Liver (tissue), 9 donors: Measurements from ENCODE around the gene GRIA1. TPM values are rescaled to one million over a fixed set of nuclear protein-coding genes. Genes with fewer than 3 reads are reported as not detected.

Experiments
- DNase-seq: peaks from one replicate; pipeline ENCODE4 v3.0.0-alpha.2; 2017; ENCODE audit warnings: low spot score
- H3K27ac ChIP-seq, 2 donors: one replicate each; pipeline ENCODE4 v1.7.0; 2013; ENCODE audit warnings: inconsistent platforms in 2 of 2, low read length in 2 of 2, control low read depth in 1 of 2, low read depth in 1 of 2, mild to moderate bottlenecking in 1 of 2
- H3K27me3 ChIP-seq, 4 donors: one replicate each; pipeline versions ENCODE4 v1.6.1 to v1.7.0; 2013; ENCODE audit warnings: low read length in 3 of 4, inconsistent platforms in 1 of 4, mild to moderate bottlenecking in 1 of 4, moderate library complexity in 1 of 4; ENCODE audit not compliant: control insufficient read depth in 4 of 4, insufficient read depth in 4 of 4
- H3K36me3 ChIP-seq, 4 donors: one replicate each; pipeline versions ENCODE4 v1.6.1 to v1.7.0; 2013; ENCODE audit warnings: low read length in 3 of 4, mild to moderate bottlenecking in 3 of 4, low read depth in 1 of 4, moderate library complexity in 1 of 4; ENCODE audit not compliant: control insufficient read depth in 4 of 4, insufficient read depth in 3 of 4
- H3K4me1 ChIP-seq, 4 donors: one replicate each; pipeline versions ENCODE4 v1.6.1 to v1.7.0; 2013; ENCODE audit warnings: low read length in 3 of 4, mild to moderate bottlenecking in 3 of 4, moderate library complexity in 1 of 4; ENCODE audit not compliant: control insufficient read depth in 4 of 4, insufficient read depth in 4 of 4
- H3K4me3 ChIP-seq, 3 donors: one replicate each; pipeline versions ENCODE4 v1.6.1 to v1.7.0; 2013; ENCODE audit warnings: low read length in 3 of 3, control low read depth in 1 of 3, low read depth in 1 of 3, mild to moderate bottlenecking in 1 of 3
- H3K9ac ChIP-seq, 2 donors: one replicate each; pipeline ENCODE4 v1.7.0; 2013; ENCODE audit warnings: low read length in 2 of 2, mild to moderate bottlenecking in 2 of 2, moderate library complexity in 2 of 2, control low read depth in 1 of 2, low read depth in 1 of 2
- H3K9me3 ChIP-seq, 4 donors: one replicate each; pipeline versions ENCODE4 v1.6.1 to v1.7.0; 2013; ENCODE audit warnings: low read length in 3 of 4; ENCODE audit not compliant: control insufficient read depth in 4 of 4
- EGR1 ChIP-seq, 2 donors: IDR thresholded peaks; 2 replicates each; pipeline ENCODE4 v1.6.1; 2016 to 2018; ENCODE audit warnings: antibody characterized with exemption in 2 of 2, low read depth in 2 of 2
- FOXA1 ChIP-seq: IDR thresholded peaks from 2 replicates; pipeline ENCODE4 v1.6.1; 2016; ENCODE audit warnings: antibody characterized with exemption
- FOXA2 ChIP-seq: IDR thresholded peaks from 2 replicates; pipeline ENCODE4 v1.6.1; 2016; ENCODE audit warnings: antibody characterized with exemption
- GABPA ChIP-seq, 2 donors: IDR thresholded peaks in 1 of 2; conservative IDR thresholded peaks in 1 of 2; 2 replicates each; pipeline ENCODE4 v1.6.1; 2016; ENCODE audit warnings: antibody characterized with exemption in 2 of 2, mild to moderate bottlenecking in 1 of 2, moderate library complexity in 1 of 2
- HNF4A ChIP-seq, 2 donors: conservative IDR thresholded peaks; 2 replicates each; pipeline ENCODE4 v1.6.1; 2016; ENCODE audit warnings: antibody characterized with exemption in 2 of 2, mild to moderate bottlenecking in 2 of 2
- HNF4G ChIP-seq: IDR thresholded peaks from 2 replicates; pipeline ENCODE4 v1.6.1; 2016; ENCODE audit warnings: antibody characterized with exemption
- JUND ChIP-seq, 2 donors: IDR thresholded peaks; 2 replicates each; pipeline ENCODE4 v1.6.1; 2016; ENCODE audit warnings: antibody characterized with exemption in 2 of 2
- NR2F2 ChIP-seq: IDR thresholded peaks from 2 replicates; pipeline ENCODE4 v1.6.1; 2016; ENCODE audit warnings: antibody characterized with exemption
- RAD21 ChIP-seq, 2 donors: IDR thresholded peaks; 2 replicates each; pipeline ENCODE4 v1.6.1; 2016; ENCODE audit warnings: antibody characterized with exemption in 2 of 2, mild to moderate bottlenecking in 2 of 2
- RXRA ChIP-seq, 2 donors: IDR thresholded peaks; 2 replicates each; pipeline ENCODE4 v1.6.1; 2017 to 2018; ENCODE audit warnings: antibody characterized with exemption in 2 of 2, mild to moderate bottlenecking in 1 of 2
- SP1 ChIP-seq: IDR thresholded peaks from 2 replicates; pipeline ENCODE4 v1.6.1; 2018; ENCODE audit warnings: antibody characterized with exemption, mild to moderate bottlenecking
- TAF1 ChIP-seq: conservative IDR thresholded peaks from 2 replicates; pipeline ENCODE4 v1.6.1; 2016; ENCODE audit warnings: antibody characterized with exemption, mild to moderate bottlenecking
- YY1 ChIP-seq: IDR thresholded peaks from 2 replicates; pipeline ENCODE4 v1.6.1; 2016; ENCODE audit warnings: antibody characterized with exemption, mild to moderate bottlenecking
- WGBS: extraction: QIAGEN DNeasy Blood & Tissue Kit; methylation state at CpG from one replicate; pipeline ENCODE4 v1.1.7; 2013; 5-methylcytosine and 5-hydroxymethylcytosine counted together
- polyA plus RNA-seq, 2 donors: library from polyadenylated mRNA; stranded (reverse) in 1 of 2; unstranded in 1 of 2; fragments of 200-250 nt in 1 of 2; fragments of >200 nt in 1 of 2; fragmentation: Nextera tagmentation in 1 of 2; extraction: Ambion mirVana in 1 of 2; gene quantifications; one replicate each; pipeline versions ENCODE4 v1.2.1 to v1.2.3, GENCODE V29; 2013 to 2015
- total RNA-seq, 2 donors: library from RNA; depleted of rRNA; stranded (reverse); fragments of >200 nt; gene quantifications; one replicate each; pipeline ENCODE4 v1.2.3, GENCODE V29; 2014
- TF ChIP-seq, protein P1 (sequence below): IDR thresholded peaks from 2 replicates; pipeline ENCODE4 v1.6.1; 2016; ENCODE audit warnings: antibody characterized with exemption
- TF ChIP-seq, protein P2 (sequence below): IDR thresholded peaks from 2 replicates; pipeline ENCODE4 v1.6.1; 2016; ENCODE audit warnings: antibody characterized with exemption, mild to moderate bottlenecking
- TF ChIP-seq, protein P3 (sequence below): IDR thresholded peaks from 2 replicates; pipeline ENCODE4 v1.6.1; 2016; ENCODE audit warnings: antibody characterized with exemption
- TF ChIP-seq, protein P4 (sequence below): fragments of 150-350 bp; IDR thresholded peaks from 2 replicates; pipeline ENCODE4 v1.5.1; 2017; ENCODE audit warnings: improper control_type of control experiment, low read depth, low read length; ENCODE audit not compliant: missing input control
- TF ChIP-seq, protein P5 (sequence below): IDR thresholded peaks from 2 replicates; pipeline ENCODE4 v1.6.1; 2016; ENCODE audit warnings: antibody characterized with exemption
- donor health status: healthy.
- donor health status: healthy.
- donor health status: healthy.
- donor health status: healthy.
- donor health status: healthy.

The GRIA1 gene
- total and polyA plus RNA-seq, 4 donors, result 0.08 TPM; not detected in 3

DNA sequence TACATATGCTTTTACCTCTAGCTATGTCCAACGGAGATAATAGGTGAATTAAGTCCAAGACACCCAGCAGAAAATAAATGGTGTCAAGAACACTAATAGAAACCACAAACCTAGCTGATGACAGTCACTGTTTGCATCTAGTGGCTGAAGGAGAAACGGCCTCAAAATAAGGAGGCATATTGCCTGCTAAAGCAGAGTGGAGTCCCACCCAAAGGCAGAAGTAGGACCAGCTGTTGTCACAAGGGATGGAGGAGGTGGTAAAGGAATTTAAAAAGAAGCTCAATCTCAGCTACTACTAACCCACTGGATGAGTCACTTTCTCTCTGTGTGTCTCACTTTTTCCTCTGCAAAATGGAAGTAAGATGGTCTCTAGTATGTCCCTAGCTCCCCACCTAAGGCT lies 224.3 kb downstream of the GRIA1 start:
- H3K9ac ChIP-seq, result no peak overlapping the region
- no peaks in the 10 kb centered on the region for H3K36me3 ChIP-seq
- 62% methylated on average over 2 of the region's 2 CpGs for WGBS
- TF ChIP-seq SP1 (no peak), HNF4A (conservative IDR thresholded peaks at IDR 0.05) (no peak), YY1 (no peak), FOXA2 (no peak), GABPA (IDR thresholded peaks at IDR 0.05 in 1 of 2, conservative IDR thresholded peaks at IDR 0.05 in 1 of 2) (no peak), TAF1 (no peak), HNF4G (no peak), NR2F2 (no peak), JUND (IDR thresholded peaks at IDR 0.05) (no peak), RXRA (IDR thresholded peaks at IDR 0.05) (no peak), RAD21 (IDR thresholded peaks at IDR 0.05) (no peak), EGR1 (IDR thresholded peaks at IDR 0.05; ENCODE audit: low read depth in 2 of 2) (no peak)
- TF ChIP-seq, protein P1, sequence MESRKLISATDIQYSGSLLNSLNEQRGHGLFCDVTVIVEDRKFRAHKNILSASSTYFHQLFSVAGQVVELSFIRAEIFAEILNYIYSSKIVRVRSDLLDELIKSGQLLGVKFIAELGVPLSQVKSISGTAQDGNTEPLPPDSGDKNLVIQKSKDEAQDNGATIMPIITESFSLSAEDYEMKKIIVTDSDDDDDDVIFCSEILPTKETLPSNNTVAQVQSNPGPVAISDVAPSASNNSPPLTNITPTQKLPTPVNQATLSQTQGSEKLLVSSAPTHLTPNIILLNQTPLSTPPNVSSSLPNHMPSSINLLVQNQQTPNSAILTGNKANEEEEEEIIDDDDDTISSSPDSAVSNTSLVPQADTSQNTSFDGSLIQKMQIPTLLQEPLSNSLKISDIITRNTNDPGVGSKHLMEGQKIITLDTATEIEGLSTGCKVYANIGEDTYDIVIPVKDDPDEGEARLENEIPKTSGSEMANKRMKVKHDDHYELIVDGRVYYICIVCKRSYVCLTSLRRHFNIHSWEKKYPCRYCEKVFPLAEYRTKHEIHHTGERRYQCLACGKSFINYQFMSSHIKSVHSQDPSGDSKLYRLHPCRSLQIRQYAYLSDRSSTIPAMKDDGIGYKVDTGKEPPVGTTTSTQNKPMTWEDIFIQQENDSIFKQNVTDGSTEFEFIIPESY, result no peak
- TF ChIP-seq, protein P2, sequence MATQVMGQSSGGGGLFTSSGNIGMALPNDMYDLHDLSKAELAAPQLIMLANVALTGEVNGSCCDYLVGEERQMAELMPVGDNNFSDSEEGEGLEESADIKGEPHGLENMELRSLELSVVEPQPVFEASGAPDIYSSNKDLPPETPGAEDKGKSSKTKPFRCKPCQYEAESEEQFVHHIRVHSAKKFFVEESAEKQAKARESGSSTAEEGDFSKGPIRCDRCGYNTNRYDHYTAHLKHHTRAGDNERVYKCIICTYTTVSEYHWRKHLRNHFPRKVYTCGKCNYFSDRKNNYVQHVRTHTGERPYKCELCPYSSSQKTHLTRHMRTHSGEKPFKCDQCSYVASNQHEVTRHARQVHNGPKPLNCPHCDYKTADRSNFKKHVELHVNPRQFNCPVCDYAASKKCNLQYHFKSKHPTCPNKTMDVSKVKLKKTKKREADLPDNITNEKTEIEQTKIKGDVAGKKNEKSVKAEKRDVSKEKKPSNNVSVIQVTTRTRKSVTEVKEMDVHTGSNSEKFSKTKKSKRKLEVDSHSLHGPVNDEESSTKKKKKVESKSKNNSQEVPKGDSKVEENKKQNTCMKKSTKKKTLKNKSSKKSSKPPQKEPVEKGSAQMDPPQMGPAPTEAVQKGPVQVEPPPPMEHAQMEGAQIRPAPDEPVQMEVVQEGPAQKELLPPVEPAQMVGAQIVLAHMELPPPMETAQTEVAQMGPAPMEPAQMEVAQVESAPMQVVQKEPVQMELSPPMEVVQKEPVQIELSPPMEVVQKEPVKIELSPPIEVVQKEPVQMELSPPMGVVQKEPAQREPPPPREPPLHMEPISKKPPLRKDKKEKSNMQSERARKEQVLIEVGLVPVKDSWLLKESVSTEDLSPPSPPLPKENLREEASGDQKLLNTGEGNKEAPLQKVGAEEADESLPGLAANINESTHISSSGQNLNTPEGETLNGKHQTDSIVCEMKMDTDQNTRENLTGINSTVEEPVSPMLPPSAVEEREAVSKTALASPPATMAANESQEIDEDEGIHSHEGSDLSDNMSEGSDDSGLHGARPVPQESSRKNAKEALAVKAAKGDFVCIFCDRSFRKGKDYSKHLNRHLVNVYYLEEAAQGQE, result no peak
- TF ChIP-seq, protein P3, sequence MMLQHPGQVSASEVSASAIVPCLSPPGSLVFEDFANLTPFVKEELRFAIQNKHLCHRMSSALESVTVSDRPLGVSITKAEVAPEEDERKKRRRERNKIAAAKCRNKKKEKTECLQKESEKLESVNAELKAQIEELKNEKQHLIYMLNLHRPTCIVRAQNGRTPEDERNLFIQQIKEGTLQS, result no peak
- TF ChIP-seq, protein P4, sequence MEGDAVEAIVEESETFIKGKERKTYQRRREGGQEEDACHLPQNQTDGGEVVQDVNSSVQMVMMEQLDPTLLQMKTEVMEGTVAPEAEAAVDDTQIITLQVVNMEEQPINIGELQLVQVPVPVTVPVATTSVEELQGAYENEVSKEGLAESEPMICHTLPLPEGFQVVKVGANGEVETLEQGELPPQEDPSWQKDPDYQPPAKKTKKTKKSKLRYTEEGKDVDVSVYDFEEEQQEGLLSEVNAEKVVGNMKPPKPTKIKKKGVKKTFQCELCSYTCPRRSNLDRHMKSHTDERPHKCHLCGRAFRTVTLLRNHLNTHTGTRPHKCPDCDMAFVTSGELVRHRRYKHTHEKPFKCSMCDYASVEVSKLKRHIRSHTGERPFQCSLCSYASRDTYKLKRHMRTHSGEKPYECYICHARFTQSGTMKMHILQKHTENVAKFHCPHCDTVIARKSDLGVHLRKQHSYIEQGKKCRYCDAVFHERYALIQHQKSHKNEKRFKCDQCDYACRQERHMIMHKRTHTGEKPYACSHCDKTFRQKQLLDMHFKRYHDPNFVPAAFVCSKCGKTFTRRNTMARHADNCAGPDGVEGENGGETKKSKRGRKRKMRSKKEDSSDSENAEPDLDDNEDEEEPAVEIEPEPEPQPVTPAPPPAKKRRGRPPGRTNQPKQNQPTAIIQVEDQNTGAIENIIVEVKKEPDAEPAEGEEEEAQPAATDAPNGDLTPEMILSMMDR, result no peak
- DNase-seq, result no peak
- no peaks in the 10 kb centered on the region for H3K9me3 ChIP-seq
- H3K4me3 ChIP-seq, result no peak overlapping the region
- H3K27ac ChIP-seq, result no peak overlapping the region
- no peaks in the 10 kb centered on the region for H3K4me1 ChIP-seq
- H3K27me3 ChIP-seq, result peaks cover 0 to 5% (median 0%) of the 10 kb centered on the region in 4 donors

DNA sequence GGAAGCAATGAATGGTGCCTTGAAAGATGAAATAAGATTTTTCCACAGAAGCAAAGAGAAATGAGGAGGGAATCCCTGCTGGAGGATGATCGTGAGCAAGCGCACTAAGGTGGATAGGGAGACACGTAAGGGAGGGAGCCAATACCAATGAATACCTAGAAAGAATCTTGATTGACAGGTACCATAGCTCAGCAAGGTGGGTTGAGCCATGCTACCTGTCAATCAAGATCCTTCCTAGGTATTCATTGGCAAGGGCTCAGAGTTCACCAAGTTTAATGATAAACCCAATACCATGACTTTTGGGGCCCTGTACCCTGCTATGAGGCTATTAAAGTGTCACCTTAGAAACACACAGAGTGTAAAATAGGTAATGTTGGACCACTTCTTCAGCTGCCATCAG lies 226.8 kb downstream of the GRIA1 start:
- no peak overlapping the region for H3K4me3 ChIP-seq
- TF ChIP-seq RAD21 (IDR thresholded peaks at IDR 0.05) (no peak), JUND (IDR thresholded peaks at IDR 0.05) (no peak), FOXA2 (no peak), TAF1 (no peak), EGR1 (IDR thresholded peaks at IDR 0.05; ENCODE audit: low read depth in 2 of 2) (no peak), HNF4G (no peak), FOXA1 (no peak), SP1 (no peak)
- TF ChIP-seq, protein P1, result no peak
- TF ChIP-seq, protein P5, sequence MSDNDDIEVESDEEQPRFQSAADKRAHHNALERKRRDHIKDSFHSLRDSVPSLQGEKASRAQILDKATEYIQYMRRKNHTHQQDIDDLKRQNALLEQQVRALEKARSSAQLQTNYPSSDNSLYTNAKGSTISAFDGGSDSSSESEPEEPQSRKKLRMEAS, result no peak
- TF ChIP-seq, protein P3, result no peak
- TF ChIP-seq, protein P2, result no peak
- no peaks in the 10 kb centered on the region for H3K4me1 ChIP-seq
- 96% methylated on average over 3 of the region's 3 CpGs for WGBS
- H3K36me3 ChIP-seq, result no peaks in the 10 kb centered on the region
- no peak overlapping the region for H3K27ac ChIP-seq
- no peak for DNase-seq
- H3K9me3 ChIP-seq, result no peaks in the 10 kb centered on the region
- no peak overlapping the region for H3K9ac ChIP-seq
- H3K27me3 ChIP-seq, result peaks cover 0 to 4% (median 0%) of the 10 kb centered on the region in 4 donors
